KMS-11 (cell line): ENCODE measurements around the gene AKT2.

Experiments used
- H2AFZ ChIP-seq: fragments of 200-600 bp; sonication (generic); 2 replicates; pipeline ENCODE4 v1.6.1; 2016; ENCODE audit warnings: antibody characterized with exemption, mixed run types, low read depth
- H3K27ac ChIP-seq: fragments of 200-600 bp; sonication (generic); 2 replicates; pipeline ENCODE4 v1.6.1; 2016; ENCODE audit warnings: mild to moderate bottlenecking, mixed run types
- H3K27me3 ChIP-seq: fragments of 200-600 bp; sonication (generic); 2 replicates; pipeline ENCODE4 v1.6.1; 2017; ENCODE audit warnings: mild to moderate bottlenecking, low read depth, mixed run types, moderate library complexity; ENCODE audit not compliant: insufficient read depth
- H3K36me3 ChIP-seq: fragments of 200-600 bp; sonication (generic); 2 replicates; pipeline ENCODE4 v1.6.1; 2017; ENCODE audit warnings: mild to moderate bottlenecking, mixed run types; ENCODE audit not compliant: insufficient read depth
- H3K4me1 ChIP-seq: fragments of 200-600 bp; sonication (generic); 2 replicates; pipeline ENCODE4 v1.6.1; 2016; ENCODE audit warnings: mild to moderate bottlenecking, low read depth, mixed run types; ENCODE audit not compliant: poor library complexity, severe bottlenecking
- H3K4me2 ChIP-seq: fragments of 200-600 bp; sonication (generic); 2 replicates; pipeline ENCODE4 v1.7.0; 2016; ENCODE audit warnings: mild to moderate bottlenecking, mixed run types
- H3K4me3 ChIP-seq: fragments of 200-600 bp; sonication (generic); IDR thresholded peaks from 2 replicates; pipeline ENCODE4 v1.6.1; 2017; ENCODE audit warnings: low read depth, low read length, mixed read lengths; ENCODE audit not compliant: insufficient read depth
- H3K79me2 ChIP-seq: fragments of 200-600 bp; sonication (generic); 2 replicates; pipeline ENCODE4 v1.6.1; 2016; ENCODE audit warnings: low read depth, mixed run types; ENCODE audit not compliant: insufficient read depth
- H3K9ac ChIP-seq: fragments of 200-600 bp; sonication (generic); 2 replicates; pipeline ENCODE4 v1.6.1; 2016; ENCODE audit warnings: mild to moderate bottlenecking, mixed run types
- H4K20me1 ChIP-seq: fragments of 200-600 bp; sonication (generic); 2 replicates; pipeline ENCODE4 v1.6.1; 2016; ENCODE audit warnings: mild to moderate bottlenecking, mixed run types; ENCODE audit not compliant: insufficient read depth
- CTCF ChIP-seq: fragments of 200-600 bp; sonication (generic); conservative IDR thresholded peaks from 2 replicates; pipeline ENCODE4 v1.6.1; 2017; ENCODE audit warnings: low read depth, mild to moderate bottlenecking, antibody characterized with exemption, low read length, moderate library complexity, mixed read lengths

Gene AKT2

GRCh38 chr19:40256512-40256911, 28.6 kb downstream of the AKT2 start:
- no peak overlapping the region for H3K9ac ChIP-seq
- H2AFZ ChIP-seq = no peak overlapping the region
- H3K79me2 ChIP-seq = peaks cover 25% of the 10 kb centered on the region; the same call in 1 of the 2 replicates
- no peak overlapping the region for H3K4me3 ChIP-seq
- no peak for TF ChIP-seq CTCF
- no peak overlapping the region for H3K27ac ChIP-seq
- H4K20me1 ChIP-seq = no peaks in the 10 kb centered on the region
- H3K36me3 ChIP-seq = peaks cover 1% of the 10 kb centered on the region; the same call in 1 of the 2 replicates
- no peak overlapping the region for H3K4me2 ChIP-seq
- H3K27me3 ChIP-seq = no peaks in the 10 kb centered on the region
- H3K4me1 ChIP-seq = no peaks in the 10 kb centered on the region

- H3K4me3 ChIP-seq = no peak overlapping the region
- no peak overlapping the region for H3K27ac ChIP-seq
- no peak overlapping the region for H3K4me2 ChIP-seq
- H2AFZ ChIP-seq = no peak overlapping the region
- no peak for TF ChIP-seq CTCF
- peaks cover 25% of the 10 kb centered on the region; the same call in 1 of the 2 replicates for H3K79me2 ChIP-seq
- no peak overlapping the region for H3K9ac ChIP-seq
- no peaks in the 10 kb centered on the region for H4K20me1 ChIP-seq
- H3K36me3 ChIP-seq = peaks cover 3% of the 10 kb centered on the region; the same call in 1 of the 2 replicates
- H3K27me3 ChIP-seq = no peaks in the 10 kb centered on the region
- H3K4me1 ChIP-seq = no peaks in the 10 kb centered on the region
These were observed 29.5 kb downstream of the AKT2 start for GRCh38 chr19:40255619-40256166.

GRCh38 chr19:40254714-40255418, 30.3 kb downstream of the AKT2 start:
- no peaks in the 10 kb centered on the region for H3K4me1 ChIP-seq
- peaks cover 3% of the 10 kb centered on the region; the same call in 1 of the 2 replicates for H3K36me3 ChIP-seq
- H3K27me3 ChIP-seq = no peaks in the 10 kb centered on the region
- no peak overlapping the region for H2AFZ ChIP-seq
- no peak overlapping the region for H3K27ac ChIP-seq
- TF ChIP-seq CTCF = no peak
- H3K9ac ChIP-seq = no peak overlapping the region
- H3K79me2 ChIP-seq = peaks cover 25% of the 10 kb centered on the region; the same call in 1 of the 2 replicates
- no peak overlapping the region for H3K4me2 ChIP-seq
- no peak overlapping the region for H3K4me3 ChIP-seq
- no peaks in the 10 kb centered on the region for H4K20me1 ChIP-seq

GRCh38 chr19:40253611-40254092, 31.5 kb downstream of the AKT2 start:
- TF ChIP-seq CTCF = no peak
- H3K9ac ChIP-seq = no peak overlapping the region
- no peak overlapping the region for H3K4me2 ChIP-seq
- peaks cover 3% of the 10 kb centered on the region; the same call in 1 of the 2 replicates for H3K36me3 ChIP-seq
- H3K4me1 ChIP-seq = no peaks in the 10 kb centered on the region
- H3K27ac ChIP-seq = no peak overlapping the region
- no peak overlapping the region for H2AFZ ChIP-seq
- H3K4me3 ChIP-seq = no peak overlapping the region
- no peaks in the 10 kb centered on the region for H3K27me3 ChIP-seq
- peaks cover 14% of the 10 kb centered on the region; the same call in 1 of the 2 replicates for H3K79me2 ChIP-seq
- no peaks in the 10 kb centered on the region for H4K20me1 ChIP-seq
